GM18517 (cell line): ENCODE measurements around the gene FADS1.
A peak's percentile ranks its signal among the peaks of the same experiment; 100 is the strongest.

ENCODE experiments used
- ATAC-seq: cut with Tn5 transposase; IDR thresholded peaks from one replicate; pipeline ENCODE4 v1.9.1; 2021; ENCODE audit warnings: mild to moderate bottlenecking, moderate library complexity; ENCODE audit not compliant: unreplicated experiment

FADS1 gene

GRCh38 chr11:61827571-61828378 is 11.0 kb upstream of the FADS1 start, which contains the start of gene FADS2:
Gene FADS2, plus strand, starts transcription at chr11:61828300. Its CDS starts 91 bp downstream, at chr11:61828391.
- ATAC-seq, result peak; percentile 68

DNA sequence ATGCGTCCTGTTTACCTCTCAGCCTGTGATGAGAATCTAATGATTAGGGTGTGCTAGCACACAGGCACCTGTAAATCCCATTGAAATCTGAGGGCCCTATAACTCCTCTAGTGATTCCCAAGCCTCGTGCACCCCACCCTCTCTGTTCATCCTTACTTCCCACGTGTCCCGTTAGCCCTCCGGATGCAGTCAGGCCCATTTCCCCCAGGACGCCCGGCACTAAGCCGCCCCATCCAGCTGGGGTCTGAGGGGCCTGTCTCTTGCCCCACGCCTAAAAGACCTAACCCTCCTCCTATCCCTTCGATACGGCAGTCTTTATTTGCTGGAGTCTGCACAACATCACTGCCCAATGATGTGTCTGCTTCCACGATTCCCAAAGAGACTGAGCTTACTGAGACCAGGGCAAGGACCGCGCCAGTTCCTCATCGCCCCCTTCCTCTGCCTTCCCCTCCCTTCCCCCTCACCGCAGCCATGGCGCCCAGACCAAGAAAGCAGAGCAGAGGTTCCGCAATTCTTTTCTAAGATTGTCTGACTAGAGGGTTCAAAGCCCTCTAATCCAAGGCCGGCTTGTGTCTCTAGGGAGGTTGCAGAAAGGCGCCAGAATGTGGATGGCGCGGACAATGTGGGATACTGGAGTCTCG is 10.2 kb upstream of the FADS1 start:
- ATAC-seq, result peak; percentile 2

GRCh38 chr11:61820174-61820573 is 3.4 kb upstream of the FADS1 start:
- no peak for ATAC-seq

- no peak for ATAC-seq
Measured at GRCh38 chr11:61817471-61818202, 834 bp upstream of the FADS1 start.

- ATAC-seq, result peak; percentile 27
Measured at GRCh38 chr11:61815790-61816735, 740 bp downstream of the FADS1 start.

DNA sequence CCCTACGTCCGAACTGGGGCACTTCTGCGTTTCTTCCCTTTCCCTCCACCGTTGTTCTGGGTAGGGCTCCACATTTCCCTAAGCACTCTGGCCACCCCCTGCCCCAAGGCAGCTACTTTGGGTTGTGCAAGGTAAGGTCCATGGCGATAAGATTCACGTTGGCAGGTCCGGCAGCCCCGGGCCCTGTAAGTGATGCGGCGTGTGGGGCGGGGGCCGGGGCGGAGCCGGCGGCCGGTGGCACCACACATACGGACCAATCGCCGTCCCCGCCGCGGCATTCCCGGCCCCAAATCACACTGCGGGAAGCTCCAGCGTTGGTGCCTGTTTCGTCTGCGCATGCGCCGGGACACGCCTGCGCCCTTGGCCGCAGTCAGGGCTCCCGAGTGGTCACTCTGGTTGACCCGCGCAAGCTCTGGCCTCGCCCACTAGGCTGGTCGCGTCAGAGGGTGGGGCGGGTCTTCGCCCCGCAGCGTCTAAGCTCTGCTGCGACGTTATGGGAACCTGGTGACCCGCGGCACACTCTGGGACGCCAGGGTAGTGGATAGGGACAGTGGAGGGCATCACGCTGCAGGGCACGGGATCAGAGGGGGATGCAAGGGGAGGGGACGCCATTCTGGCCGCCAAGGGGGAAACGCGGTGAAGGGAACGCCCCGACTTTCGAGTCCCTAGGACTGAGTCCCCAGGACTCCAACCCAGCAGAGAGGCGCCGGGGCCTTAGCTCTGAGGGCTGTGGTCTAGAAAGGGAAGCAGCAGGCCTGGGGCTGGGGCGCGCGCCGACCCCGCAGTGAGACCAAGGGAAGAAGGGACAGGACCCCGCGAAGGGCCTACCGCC is 1.6 kb downstream of the FADS1 start:
- peak; percentile 52 for ATAC-seq

DNA sequence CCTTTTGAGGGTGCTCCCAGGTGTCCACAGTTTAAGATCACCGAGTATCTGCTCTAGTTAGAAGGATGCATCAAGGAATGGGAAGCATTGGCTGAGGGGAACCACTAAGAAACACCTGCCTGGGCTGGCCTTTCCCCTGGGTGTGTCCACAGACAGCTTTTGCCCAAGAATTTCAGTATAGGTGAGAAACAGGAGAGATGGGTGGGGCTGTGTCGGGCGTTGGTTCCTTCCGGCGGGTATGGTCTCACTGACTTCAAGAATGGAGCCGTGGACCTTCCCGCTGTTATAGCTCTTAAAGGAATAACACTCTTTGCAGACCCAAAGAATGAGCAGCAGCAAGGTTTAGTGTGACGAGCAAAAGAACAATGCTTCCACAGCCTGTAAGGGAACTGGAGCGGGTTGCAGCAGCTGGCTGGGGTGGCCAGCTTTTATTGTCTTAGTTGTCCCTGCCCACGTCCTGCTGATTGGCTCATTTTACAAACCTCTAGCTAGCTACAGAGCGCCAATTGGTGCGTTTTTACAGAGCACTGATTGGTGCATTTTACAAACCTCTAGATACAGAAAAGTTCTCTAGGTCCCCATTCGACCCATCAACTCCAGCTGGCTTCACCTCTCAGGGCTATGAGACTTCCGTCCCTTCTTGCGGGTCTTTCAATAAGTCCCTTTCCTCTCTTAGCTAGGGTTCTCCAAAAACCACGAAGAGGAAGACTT is 2.4 kb downstream of the FADS1 start:
- no peak for ATAC-seq

DNA sequence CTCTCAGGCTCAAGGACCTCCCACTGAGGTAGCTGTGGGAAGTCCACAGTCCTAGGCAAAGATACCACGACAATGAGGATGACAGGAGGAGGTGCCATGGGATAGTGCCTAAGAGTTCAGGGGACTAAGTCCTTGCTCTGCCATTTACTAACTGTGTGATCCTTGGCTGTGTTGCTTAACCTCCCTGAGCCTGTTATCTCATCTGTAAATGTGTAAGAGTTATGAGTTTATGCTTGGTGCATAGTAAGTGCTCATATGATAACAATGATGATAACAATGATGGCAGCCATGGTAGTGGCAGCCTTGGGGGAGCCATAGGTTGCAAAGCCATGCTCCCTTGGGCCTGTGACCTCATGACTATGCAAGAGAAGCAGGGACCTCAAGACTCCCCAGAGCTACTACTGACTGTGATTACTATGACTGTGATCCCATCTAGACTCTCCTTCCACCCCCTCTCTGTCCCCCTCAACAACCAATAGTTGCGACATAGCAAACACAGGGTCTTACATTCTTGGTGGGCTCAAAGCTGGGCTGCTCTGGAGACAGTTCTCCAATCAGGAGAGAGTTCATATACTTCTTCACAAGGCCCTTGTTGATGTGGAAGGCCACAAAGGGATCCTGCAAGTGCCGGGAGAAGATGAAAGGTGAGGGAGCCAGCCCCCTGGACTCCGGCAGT is 3.9 kb downstream of the FADS1 start:
- no peak for ATAC-seq

DNA sequence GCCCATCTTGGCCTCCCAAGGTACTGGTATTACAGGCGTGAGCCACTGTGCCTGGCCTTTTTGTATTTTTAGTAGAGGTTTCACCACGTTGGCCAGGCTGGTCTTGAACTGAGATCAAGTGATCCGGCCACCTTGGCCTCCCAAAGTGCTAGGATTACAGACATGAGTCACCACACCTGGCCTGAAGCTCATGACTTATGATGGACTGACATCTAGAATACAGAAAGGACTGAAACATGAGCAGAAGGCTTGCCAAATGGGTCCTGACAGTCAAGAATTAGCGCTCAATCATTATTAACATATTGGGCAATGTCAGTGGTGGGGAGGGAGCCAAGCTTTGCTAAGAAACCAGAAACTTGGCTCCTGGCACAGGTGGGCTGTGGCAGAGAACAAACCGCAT is 5.0 kb downstream of the FADS1 start:
- ATAC-seq, result no peak

GRCh38 chr11:61810671-61811175 is 6.1 kb downstream of the FADS1 start:
- ATAC-seq, result no peak

- ATAC-seq, result no peak
Measured at GRCh38 chr11:61806785-61807184, 10.0 kb downstream of the FADS1 start.

DNA sequence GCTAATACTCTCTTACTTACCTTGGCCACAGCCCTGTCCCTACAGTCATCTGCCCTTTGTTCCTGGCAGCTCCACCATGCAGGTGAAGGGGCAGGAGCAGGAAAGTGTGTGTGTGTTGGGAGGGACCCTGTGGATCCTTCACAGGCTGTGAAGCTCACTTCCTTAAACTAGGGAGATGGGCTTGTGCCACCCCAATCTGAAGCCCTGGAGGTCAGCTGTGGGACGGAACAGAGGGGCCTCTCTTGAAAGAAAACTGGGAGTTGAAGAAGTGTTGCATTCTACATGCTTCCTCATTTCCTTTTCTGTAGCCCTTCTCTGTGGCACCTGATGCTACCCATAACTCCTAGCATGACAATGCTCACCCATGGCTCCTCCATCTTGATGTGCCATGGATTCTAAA is 11.7 kb downstream of the FADS1 start:
- no peak for ATAC-seq

GRCh38 chr11:61803889-61804647 is 12.7 kb downstream of the FADS1 start:
- no peak for ATAC-seq

DNA sequence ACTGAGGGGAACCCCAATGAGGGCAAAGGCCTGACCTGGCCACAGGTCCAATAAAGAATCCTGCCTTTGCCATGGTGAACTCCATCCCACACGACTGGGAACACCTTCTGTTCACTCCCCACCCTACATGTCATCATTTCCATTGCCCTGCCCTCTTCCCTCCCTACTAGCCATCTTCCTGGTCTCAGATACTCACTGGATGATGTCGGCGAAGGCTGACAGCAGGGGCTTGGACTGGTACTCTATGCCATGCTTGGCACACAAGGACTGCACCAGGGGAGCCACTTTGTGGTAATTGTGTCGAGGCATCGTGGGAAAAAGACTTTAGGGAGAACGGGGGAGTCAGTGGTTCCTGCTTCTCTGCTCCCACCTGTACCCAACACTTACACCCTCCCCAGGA is 14.2 kb downstream of the FADS1 start:
- ATAC-seq, result no peak

GRCh38 chr11:61800331-61801281 is 16.2 kb downstream of the FADS1 start:
- no peak for ATAC-seq

- no peak for ATAC-seq
Measured at GRCh38 chr11:61799665-61800284, 17.0 kb downstream of the FADS1 start.
